Cardiac fibroblast (primary cell): ENCODE data around the gene FMN1.

Experiments
- DNase-seq, 2 donors: peaks; one replicate each; pipeline versions ENCODE4 v3.0.0 to v3.0.0-alpha.2; 2010; ENCODE audit warnings: low read depth in 2 of 2
- H3K4me3 ChIP-seq, 2 donors: replicated peaks in 1 of 2; 1 replicate in 1 of 2; 2 replicates in 1 of 2; pipeline ENCODE4 v1.5.1; 2011; ENCODE audit warnings: low read depth in 2 of 2, low read length in 2 of 2, mild to moderate bottlenecking in 2 of 2, moderate library complexity in 1 of 2
- TF ChIP-seq, protein P1 (sequence below): IDR thresholded peaks from one replicate; pipeline ENCODE4 v1.5.1; 2011; ENCODE audit warnings: low read depth, mild to moderate bottlenecking, low read length, inconsistent platforms

FMN1 gene

DNA sequence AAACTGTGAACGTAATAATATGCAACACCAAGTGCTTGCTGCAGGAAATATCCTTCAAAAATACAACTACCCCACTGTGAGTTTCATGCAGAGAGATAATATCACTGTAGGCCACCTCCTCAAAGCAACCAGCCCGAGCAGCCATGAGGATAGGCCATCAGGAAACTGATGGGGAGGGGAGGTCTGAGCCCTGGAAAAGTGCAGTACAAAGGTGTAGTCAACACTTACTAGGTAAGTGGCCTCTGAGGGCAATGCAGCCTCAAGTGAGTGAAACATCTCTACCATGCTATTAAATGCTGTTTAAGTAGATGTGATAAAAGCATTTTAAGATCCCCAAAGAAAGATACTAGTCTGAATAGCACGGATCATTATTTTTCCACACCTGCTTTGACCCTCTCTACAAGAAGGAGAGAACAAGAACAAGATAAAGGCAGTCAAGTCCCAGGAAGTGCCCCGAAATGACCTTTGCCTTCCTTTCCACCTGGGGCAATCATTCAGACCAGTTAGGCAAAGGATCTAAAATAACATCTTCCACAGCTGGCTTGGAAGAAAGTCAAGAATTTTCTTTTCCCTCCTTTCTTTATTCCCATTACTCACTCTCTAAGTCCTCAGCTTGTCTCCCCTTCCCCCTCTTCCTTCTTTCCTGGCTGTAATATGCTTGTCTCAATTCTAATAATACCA lies 62.8 kb downstream of the FMN1 start:
- H3K4me3 ChIP-seq = no peak overlapping the region
- DNase-seq = peak; percentile 14 to 56
- TF ChIP-seq, protein P1, sequence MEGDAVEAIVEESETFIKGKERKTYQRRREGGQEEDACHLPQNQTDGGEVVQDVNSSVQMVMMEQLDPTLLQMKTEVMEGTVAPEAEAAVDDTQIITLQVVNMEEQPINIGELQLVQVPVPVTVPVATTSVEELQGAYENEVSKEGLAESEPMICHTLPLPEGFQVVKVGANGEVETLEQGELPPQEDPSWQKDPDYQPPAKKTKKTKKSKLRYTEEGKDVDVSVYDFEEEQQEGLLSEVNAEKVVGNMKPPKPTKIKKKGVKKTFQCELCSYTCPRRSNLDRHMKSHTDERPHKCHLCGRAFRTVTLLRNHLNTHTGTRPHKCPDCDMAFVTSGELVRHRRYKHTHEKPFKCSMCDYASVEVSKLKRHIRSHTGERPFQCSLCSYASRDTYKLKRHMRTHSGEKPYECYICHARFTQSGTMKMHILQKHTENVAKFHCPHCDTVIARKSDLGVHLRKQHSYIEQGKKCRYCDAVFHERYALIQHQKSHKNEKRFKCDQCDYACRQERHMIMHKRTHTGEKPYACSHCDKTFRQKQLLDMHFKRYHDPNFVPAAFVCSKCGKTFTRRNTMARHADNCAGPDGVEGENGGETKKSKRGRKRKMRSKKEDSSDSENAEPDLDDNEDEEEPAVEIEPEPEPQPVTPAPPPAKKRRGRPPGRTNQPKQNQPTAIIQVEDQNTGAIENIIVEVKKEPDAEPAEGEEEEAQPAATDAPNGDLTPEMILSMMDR = no peak

DNA sequence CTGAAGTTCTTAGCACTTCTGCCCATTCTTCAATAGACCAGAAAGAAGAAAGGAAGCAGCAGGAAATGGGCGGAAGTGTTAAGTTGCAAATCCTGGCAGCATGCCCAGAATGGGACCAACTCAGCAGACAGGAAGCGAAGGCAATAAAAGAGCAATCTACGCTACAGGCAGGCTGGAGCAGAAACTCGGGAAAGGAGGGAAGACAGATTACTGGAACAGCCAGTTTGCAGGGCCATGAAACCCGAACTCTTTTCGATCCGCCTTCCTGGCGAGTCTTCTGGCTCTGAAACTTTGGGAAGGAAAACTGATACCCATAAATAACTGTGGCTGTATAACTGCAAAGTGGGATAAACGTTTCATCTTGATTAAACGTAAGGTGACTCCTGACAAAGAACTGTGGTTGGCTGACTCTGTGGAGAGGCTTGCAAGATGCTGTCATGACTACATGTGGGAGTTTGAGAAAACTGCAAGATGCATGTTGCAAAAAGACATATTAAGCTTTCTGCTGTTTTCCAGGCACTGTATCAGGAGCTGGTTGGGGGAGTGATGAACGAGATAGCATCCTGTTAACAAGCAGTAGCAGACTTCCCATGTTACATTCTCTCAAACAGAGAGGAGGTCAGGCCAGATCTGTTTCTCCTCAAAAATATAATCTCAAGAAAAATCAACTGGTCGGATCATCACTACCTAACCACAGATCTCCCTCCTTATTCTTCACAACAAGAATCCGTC lies 67.8 kb downstream of the FMN1 start:
- TF ChIP-seq, protein P1 = no peak
- peak overlapping the region in 1 of 2 donors; percentile 11 for H3K4me3 ChIP-seq
- DNase-seq = peak; percentile 95 to 96

DNA sequence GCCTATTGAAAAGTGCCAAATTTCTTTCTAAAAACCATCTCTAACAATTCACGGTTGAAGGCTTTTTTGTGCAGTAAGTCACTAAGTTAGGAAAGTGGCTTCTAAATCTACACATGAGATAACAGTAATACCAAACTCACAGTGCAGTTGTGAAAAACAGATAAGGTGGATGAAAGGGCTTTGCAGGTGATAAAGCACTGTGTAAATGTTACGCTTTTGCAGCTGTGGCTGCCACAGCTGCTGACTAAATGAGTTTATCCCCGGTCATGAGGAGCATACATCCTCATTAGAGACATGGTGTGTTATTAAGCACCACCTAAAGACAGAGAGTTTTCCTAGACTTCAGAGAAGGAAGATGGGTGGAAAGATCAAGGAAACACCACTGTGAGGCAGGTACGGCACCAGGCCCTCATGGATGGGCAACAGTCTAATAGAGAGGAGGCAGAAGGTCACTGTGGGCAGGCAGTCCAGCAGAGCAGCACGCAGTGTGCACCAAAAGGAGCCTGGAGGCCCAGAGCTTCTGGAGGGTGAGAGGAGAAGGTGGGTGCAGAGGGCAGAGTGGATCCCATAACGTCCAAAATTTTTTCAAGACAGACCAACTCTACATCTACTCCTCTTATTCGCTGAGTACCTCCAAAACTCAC lies 68.5 kb downstream of the FMN1 start:
- TF ChIP-seq, protein P1 = no peak
- no peak overlapping the region for H3K4me3 ChIP-seq
- DNase-seq = no peak

DNA sequence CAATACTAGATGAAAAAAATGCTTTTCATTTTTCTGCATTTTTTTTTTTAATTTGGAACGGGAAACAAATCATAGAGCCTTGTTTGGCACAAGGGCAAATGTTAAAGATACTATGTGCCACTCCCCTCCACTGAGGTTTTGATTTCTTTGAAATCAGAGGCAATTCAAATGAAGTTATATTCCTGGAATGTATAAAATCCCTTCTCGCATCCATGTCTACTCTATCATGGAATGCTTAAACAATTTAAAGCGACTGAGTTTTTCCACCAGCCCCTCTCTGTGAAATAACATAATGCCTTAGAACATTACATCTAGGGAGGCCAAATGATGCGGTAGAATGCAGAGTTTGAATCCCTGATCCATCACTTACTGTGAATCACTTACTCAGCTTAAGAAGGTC lies 69.7 kb downstream of the FMN1 start:
- TF ChIP-seq, protein P1 = no peak

DNA sequence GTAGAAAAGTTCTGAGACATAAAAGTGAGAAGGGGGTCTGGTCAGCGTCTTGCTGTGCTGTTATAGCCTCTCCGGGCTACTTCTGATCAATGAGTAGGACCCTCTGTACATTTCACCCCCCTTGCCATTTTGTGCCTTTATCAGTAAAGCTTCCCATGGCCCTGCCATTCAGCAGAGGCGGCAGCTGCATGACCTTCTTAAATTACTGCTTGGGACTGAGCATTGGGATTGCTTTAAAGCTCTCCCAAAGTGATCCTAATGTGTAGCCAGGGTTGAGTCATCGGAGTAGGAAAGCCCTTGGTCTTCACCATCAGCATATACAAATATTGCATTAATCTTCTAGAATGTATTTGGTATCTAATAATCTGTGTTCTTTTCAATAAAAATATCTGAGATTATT lies 70.2 kb downstream of the FMN1 start:
- no peak for DNase-seq
- TF ChIP-seq, protein P1 = no peak
- H3K4me3 ChIP-seq = no peak overlapping the region

More for the DNA sequence above, 69.7 kb downstream of the FMN1 start:
- no peak for DNase-seq
- no peak overlapping the region for H3K4me3 ChIP-seq

DNA sequence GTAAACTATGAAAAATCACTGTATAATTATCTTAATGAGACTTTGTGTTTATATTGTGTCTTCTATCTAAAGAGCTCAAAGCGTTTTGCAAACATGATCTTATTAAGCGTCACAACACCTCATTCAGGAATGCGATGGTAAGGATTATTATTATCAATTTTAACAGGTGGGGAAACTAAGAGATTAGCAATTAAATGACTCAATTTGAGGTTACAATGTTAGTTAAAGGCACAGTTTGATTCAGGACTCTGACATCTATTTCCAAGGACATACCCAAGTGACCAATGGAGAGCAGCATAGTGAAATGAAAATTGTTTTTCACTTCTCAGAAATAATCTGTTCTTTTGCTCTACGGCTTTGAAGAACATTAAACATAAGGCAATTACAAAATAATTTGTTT lies 74.6 kb downstream of the FMN1 start:
- TF ChIP-seq, protein P1 = no peak
- H3K4me3 ChIP-seq = no peak overlapping the region
- no peak for DNase-seq
